ENCODE results near the gene PTPRE.

DNA sequence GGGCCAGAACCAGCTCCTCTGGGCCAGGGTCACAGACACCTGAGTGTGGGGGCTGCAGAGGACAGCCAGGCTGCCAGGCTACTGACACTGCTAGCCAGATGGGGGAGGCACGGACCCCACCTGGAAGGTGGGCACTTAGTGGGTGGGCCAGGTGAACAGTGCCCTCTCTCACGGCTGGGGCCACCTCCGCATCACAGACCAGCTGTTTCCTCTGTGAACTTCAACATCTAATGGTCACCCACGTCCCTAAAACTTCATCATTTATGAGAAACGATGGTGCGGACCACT lies 138.9 kb downstream of the PTPRE start:
- TF ChIP-seq, protein P1, sequence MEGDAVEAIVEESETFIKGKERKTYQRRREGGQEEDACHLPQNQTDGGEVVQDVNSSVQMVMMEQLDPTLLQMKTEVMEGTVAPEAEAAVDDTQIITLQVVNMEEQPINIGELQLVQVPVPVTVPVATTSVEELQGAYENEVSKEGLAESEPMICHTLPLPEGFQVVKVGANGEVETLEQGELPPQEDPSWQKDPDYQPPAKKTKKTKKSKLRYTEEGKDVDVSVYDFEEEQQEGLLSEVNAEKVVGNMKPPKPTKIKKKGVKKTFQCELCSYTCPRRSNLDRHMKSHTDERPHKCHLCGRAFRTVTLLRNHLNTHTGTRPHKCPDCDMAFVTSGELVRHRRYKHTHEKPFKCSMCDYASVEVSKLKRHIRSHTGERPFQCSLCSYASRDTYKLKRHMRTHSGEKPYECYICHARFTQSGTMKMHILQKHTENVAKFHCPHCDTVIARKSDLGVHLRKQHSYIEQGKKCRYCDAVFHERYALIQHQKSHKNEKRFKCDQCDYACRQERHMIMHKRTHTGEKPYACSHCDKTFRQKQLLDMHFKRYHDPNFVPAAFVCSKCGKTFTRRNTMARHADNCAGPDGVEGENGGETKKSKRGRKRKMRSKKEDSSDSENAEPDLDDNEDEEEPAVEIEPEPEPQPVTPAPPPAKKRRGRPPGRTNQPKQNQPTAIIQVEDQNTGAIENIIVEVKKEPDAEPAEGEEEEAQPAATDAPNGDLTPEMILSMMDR (IDR thresholded peaks at IDR 0.05) = no peak
- no peak for TF ChIP-seq POLR2A (IDR thresholded peaks at IDR 0.05)

All from right lobe of liver (tissue), 4 donors.